Measurements from ENCODE around the gene SLC6A19.

SLC6A19 gene

DNA sequence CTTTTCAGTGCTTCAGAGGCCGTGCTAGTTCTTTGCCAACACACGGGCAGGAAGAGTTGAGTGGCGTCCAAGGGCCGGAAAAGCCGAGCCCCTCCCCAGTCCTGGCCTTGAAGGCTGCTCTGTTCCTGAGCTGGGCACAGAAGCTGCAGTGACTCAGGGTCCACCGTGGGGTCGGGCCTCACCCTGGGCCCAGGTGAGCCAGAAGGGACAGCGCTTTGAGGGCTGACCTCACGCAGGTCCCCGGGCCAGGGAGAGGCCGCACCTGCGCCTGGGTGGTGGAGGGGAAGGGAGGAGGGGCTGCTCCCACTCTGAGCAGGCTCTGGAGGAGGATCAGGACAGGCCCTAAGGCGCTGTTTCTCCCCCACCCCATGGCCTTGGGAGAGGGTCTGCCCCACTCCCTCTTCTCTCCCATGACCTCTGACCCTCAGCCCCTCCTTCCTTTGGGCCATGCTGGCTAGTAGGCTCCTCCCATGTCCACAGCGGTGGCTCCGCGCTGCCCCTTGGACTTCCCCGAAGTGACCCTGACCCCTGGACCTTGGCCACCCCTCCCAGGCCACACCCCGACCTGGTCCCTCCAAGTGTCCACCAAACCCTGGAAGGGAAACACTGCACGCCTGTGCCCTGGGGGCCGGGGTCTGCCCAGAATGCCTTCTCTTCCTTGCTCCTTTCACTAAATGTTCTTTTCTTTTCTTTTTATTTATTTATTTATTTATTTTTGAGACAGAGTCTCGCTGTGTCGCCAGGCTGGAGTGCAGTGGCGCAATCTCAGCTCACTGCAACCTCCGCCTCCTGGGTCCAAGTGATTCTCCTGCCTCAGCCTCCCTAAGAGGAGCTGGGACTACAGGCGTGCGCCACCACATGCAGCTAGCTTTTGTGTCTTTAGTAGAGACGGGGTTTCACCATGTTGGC, 19.7 kb upstream of the SLC6A19 start:
- no peak for DNase-seq

DNA sequence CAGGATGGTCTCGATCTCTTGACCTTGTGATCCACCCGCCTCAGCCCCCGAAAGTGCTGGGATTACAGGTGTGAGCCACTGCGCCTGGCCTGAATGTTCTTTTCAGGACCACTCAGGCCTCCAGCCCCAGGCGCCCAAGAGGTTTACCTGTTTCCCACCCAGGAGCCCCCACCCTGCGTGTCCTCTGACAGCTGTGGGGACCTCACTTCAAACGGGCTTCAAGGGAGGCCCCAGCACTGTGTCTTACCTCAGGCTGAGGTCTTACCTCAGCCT, 19.1 kb upstream of the SLC6A19 start:
- DNase-seq, result no peak

- DNase-seq, result no peak
These were observed 18.6 kb upstream of the SLC6A19 start for GRCh38 chr5:1182633-1183423.

- DNase-seq, result no peak
These were observed 17.8 kb upstream of the SLC6A19 start for GRCh38 chr5:1183424-1184162.

- DNase-seq, result no peak
These were observed 17.3 kb upstream of the SLC6A19 start for GRCh38 chr5:1184163-1184470.

GRCh38 chr5:1184481-1184880, 16.9 kb upstream of the SLC6A19 start:
- no peak for DNase-seq

DNA sequence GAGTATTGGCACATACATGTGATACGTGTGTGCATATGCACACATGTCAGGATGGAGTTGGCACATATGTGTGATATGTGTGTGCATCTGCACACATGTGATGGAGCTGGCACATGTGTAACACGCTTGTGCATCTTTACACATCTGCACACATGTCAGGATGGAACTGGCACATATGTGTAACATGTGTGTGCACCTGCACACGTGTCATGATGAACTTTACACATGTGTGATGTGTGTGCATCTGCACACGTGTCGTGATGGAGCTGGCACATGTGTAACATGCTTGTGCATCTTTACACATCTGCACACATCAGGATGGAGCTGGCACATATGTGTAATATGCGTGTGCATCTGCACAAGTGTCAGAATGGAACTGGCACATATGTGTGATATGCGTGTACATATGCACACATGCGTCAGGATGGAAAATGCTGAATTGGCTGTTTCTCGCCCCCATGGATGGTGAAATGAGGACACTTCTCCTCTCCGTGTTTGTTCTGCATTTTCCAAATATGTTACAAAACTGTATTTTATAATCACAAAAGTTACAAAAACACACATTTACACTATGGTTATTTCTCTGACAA, 16.3 kb upstream of the SLC6A19 start:
- DNase-seq, result no peak

- no peak for DNase-seq
These were observed 15.6 kb upstream of the SLC6A19 start for GRCh38 chr5:1185629-1186350.

GRCh38 chr5:1186351-1187233, 14.8 kb upstream of the SLC6A19 start:
- DNase-seq, result no peak

- DNase-seq, result no peak
These were observed 14.0 kb upstream of the SLC6A19 start for GRCh38 chr5:1187234-1187949.

- no peak for DNase-seq
These were observed 13.5 kb upstream of the SLC6A19 start for GRCh38 chr5:1187950-1188334.

DNA sequence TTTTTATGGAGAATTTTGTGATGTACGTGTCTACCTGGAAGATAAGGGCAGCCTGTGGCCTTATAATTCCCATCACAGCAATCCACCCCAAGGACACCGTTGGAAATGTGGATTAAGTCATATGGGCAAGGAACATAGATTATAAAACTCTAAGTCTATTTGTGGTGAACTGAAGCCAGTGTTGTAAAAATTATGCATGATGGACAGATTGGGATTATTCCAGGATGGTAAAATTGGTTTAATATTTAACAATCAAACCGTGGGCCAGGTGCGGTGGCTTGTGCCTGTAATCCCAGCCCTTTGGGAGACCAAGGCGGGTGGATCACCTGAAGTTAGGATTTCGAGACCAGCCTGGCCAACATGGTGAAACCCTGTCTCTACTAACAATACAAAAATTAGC, 12.9 kb upstream of the SLC6A19 start:
- no peak for DNase-seq

- no peak for DNase-seq
These were observed 12.1 kb upstream of the SLC6A19 start for GRCh38 chr5:1189269-1189668.

GRCh38 chr5:1190278-1190677, 11.1 kb upstream of the SLC6A19 start:
- DNase-seq, result no peak

DNA sequence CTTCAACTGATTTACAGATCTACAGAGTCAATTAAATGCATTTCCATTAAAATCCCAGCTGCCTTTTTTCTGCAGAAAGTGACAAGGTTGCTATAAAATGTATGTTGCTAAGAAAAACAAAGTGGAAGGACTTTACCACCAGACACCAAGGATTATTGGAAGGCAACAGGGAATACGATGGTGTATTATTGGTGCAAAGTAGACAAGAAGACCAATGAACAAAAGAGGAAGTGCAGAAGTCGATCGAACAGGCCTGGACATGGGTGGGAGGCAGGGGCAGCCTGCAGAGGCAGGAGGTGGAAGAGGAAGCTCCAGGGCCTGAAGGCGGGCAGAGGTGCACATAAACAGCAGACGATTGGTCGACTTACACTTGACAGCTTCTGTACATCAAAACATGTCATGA, 10.6 kb upstream of the SLC6A19 start:
- no peak for DNase-seq

DNA sequence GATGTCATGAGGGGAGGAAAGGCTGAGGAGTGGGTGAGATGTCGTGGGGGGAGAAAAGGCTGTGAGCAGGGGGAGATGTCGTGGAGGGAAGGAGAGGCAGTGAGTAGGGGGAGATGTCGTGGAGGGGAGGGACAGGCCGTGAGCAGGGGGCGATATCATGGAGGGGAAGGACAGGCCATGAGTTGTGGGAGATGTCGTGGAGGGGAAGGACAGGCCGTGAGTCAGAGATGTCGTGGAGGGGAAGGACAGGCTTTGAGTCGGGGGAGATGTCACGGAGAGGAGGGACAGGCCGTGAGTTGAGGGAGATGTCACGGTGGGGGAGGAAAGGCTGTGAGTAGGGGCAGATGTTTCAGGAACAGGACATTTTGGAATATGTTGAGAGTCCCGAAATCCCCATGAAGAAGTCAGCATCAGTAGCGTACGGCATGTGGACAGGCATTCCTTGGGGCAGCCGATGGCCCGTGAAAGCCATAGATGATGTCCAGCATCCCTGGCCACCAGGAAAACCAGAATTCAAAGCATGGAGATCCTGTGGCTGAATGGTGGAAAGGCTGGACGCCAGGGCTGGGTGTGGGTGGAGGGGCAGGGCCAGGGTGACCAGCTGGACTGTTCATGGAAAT, 8.3 kb upstream of the SLC6A19 start:
- DNase-seq, result no peak

- no peak for DNase-seq
These were observed 7.8 kb upstream of the SLC6A19 start for GRCh38 chr5:1193591-1193985.

DNA sequence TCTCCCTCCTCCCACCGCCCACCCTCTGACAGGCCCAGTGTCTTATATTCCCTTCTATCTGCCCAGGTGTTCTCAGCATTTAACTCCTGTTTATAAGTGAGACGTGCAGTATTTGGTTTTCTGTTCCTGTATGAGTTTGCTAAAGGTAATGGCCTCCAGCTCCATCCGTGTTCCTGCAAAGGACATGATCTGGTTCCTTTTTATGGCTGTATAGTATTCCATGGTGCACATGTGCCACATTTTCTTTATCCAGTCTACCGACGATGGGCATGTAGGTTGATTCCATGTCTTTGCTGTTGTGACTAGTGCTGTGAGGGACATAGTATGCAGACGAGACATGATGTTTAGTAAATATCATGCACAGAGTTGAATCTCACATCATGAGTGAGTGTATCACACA, 7.0 kb upstream of the SLC6A19 start:
- DNase-seq, result no peak

GRCh38 chr5:1195439-1195838, 6.0 kb upstream of the SLC6A19 start:
- no peak for DNase-seq

- DNase-seq, result no peak
These were observed 5.5 kb upstream of the SLC6A19 start for GRCh38 chr5:1195916-1196315.

DNA sequence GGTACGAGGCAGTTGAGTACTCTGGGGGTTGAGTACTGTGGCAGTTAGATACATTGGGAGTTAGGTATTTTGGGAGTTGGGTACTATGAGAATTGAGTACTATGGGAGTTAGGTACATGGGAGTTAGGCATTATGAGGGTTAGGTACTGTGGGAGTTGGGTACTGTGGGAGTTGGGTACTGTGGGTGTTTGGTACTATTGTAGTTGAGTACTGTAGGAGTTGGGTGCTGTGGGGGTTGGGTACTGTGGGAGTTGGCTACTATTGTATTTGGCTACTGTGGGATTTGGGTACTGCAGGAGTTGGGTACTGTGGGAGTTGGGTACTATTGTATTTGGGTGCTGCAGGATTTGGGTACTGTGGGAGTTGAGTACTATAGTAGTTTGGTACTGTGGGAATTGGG, 4.8 kb upstream of the SLC6A19 start:
- no peak for DNase-seq
